HS-27A (cell line): Measurements from ENCODE around the gene SLC2A8.

Experiments
- DNase-seq: peaks from one replicate; pipeline ENCODE4 v3.0.0-alpha.2; 2012; ENCODE audit warnings: low read depth, missing footprints

The SLC2A8 gene

DNA sequence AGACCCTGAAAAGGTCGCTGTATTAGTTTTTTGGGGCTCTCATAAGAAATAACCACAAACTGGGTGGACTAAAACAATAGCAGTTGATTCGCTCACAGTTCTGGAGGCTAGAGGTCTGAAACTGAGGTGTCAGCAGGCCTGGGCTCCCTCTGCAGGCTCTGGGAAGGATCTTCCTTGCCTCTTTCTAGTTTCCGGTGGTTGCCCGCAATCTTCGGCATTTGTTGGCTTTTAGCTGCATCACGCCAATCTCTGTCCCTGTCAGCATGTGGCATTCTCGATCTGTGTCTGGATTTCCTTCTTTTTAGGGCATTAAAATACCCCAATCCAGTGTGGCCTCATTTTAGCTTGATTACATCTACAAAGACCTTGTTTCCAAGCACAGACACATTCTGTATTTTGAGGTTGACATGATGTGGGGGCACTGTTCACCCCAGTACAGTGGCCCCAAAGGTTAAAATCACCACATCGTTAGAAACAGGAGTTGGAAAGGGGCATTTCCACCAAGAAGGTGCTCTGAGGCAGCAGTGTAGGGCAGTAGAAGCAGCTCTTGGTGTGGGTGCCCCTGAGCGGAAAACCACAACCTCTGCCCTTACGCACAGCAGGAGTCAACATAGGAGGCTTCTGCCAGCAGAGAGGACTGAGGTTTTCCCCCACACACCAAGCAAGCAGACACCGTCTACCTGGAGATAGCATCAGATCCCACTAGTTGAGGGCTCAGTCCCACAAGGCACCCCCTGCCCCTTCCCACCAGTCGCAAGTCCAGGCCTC, 40.7 kb downstream of the SLC2A8 start:
- DNase-seq = no peak

DNA sequence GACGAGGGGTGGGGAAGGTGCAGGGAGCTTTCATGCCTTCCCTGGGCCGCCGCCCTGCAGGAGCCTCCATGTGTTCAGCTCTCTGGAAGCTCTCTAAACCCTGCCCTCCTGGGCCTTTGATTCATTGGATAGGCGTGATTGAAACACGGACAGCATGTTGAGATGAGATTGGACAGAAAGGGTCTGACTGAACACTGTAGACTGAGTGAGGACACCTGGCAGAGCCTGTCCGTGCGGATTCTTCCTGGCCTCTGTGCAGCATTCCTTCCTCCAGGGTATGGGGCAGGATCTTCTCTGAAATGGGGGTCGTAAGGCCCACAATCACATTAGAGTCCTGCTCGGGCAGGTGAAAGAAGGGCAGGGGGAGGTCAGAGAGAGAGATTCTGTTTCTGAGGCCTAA, 41.4 kb downstream of the SLC2A8 start:
- DNase-seq = no peak

DNA sequence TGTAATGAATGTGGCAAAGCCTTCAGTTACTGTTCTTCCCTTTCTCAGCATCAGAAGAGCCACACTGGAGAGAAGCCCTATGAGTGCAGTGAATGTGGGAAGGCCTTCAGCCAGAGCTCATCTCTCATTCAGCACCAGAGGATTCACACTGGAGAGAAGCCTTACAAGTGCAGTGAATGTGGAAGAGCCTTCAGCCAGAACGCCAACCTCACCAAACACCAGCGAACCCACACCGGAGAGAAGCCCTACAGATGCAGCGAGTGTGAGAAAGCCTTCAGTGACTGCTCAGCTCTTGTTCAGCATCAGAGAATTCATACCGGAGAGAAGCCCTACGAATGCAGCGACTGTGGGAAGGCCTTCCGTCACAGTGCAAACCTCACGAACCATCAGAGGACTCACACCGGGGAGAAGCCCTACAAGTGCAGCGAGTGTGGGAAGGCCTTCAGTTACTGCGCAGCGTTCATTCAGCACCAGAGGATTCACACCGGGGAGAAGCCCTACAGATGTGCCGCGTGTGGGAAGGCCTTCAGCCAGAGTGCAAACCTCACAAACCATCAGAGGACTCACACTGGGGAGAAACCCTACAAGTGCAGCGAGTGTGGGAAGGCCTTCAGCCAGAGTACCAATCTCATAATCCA, 47.4 kb downstream of the SLC2A8 start:
- DNase-seq = no peak

DNA sequence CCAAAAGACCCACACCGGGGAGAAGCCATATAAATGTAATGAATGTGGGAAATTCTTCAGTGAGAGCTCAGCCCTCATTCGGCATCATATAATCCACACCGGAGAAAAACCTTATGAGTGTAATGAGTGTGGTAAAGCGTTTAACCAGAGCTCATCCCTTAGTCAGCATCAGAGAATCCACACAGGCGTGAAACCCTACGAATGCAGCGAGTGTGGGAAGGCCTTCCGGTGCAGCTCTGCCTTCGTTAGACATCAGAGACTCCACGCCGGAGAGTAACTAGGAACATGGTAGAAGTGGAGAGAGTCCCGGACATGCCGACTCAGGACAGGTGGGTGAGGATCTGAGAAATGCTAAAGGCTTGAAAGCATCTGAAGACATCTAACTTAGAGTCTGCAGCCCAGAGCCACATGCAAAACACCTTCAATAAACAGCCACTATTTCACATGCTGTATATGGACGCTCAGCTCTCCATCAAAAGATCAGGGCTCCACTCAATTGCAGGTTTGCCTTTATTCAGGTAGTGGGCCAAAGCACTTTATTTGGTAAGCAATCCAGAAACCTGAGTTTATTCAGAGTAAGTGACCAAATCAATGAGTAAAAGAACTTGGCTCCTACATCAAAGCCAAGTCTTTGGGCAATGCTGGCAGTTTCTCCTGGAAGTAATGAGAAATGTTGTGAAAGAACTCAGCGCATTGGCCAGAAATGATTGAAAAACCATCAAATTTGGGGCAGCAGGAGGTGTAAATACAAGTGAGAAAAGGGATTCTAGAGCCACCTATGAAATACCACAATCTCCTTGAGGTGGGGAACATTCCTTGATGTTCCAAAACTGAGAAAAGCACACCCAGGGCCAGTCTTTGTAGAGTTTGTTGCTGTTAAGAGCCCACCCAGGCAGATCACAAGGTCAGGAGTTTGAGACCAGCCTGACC, 48.2 kb downstream of the SLC2A8 start:
- no peak for DNase-seq

DNA sequence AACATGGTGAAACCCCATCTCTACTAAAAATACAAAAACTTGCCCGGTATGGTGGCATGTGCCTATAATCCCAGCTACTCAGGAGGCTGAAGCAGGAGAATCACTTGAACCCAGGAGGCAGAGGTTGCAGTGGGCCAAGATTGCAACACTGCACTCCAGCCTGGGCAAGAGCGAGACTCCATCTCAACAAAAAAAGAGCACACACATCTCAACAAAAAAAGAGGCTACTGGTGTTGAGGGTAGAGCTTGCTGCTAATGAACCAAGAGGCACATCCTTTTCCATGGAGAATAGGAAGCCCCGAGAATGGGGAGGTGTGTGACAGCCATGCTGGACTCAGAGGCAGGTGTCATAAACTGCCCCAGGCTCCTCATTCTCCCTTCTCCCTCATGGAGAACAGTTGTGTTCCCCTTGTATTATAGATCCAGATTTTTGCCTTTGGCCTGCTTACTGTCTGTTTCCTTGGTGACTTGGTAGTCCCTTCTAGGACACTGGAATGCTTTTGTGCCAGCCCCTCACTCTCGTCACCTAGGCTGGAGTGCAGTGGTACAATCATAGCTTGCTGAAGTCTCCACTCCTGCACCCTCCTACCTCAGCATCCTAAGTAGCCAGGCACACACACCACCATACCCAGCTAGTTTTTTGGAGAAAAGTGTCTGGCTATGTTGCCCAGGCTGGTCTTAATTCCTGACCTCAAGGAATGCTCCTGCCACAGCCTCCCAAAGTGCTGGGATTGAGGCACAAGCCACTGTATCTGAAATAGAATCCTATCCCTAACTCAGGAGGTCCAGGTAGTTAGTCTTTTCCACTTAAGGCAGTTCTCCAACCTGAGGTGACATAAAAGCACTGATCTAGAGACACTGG, 49.1 kb downstream of the SLC2A8 start:
- no peak for DNase-seq

DNA sequence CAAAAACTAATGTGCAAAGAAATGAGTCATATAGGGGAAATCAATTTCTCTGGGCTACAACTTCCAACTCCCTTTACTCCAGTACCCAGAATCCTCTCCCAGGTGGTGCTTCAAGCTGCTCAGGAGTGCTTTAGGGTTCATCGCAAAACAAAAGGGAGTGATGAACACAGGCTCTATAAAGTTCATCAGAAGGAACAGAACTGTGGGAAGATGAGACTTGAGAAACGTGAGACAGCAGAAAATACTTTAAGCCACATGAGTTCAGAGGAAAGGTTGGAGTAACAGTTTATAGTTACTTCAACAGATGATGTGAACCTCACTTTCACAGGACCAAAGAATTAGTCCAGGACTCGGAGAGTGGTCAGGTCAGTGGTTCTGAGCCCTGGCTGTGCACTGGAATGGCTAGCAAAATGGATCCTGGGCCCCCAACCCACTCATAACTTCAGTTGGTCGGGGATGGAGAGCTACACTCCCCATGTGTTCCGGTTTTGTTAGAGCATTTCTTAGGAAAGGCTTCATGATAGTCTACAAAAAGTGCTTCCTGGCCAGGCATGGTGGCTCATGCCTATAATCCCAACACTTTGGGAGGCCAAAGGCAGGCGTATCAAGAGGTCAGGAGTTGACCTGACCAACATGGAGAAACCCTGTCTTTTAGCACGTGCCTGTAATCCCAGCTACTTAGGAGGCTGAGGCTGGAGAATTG, 49.9 kb downstream of the SLC2A8 start:
- no peak for DNase-seq

DNA sequence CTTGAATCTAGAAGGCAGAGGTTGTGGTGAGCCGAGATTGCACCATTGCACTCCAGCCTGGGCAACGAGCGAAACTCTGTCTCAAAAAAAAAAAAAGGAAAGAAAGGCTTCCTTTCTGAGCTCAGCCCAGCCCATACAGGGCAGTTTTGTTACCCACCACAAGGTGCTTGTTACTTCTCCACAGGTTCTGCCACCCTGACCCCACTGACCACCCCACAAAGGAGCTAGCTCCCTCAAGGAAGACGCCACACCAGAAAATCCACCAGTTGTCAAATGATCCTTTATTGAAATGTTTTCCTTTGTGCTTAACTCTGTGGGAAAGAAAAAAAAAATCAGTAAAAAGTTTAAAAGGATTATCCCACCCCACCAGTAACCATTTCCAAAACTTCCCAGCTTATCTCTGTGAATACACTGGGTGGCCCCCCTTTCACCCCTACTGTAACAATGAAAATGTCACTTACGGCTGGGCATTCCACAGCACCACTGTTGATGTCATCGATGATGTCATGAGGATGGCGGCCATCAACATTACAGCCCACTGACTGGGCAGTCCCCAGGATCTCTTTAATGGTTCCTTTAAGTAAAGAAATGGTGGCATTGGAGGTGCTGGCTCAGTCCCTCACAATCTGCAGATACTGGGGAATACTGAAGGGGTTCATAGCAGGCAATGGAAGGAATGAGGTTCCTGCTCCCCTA, 50.6 kb downstream of the SLC2A8 start:
- DNase-seq = no peak

DNA sequence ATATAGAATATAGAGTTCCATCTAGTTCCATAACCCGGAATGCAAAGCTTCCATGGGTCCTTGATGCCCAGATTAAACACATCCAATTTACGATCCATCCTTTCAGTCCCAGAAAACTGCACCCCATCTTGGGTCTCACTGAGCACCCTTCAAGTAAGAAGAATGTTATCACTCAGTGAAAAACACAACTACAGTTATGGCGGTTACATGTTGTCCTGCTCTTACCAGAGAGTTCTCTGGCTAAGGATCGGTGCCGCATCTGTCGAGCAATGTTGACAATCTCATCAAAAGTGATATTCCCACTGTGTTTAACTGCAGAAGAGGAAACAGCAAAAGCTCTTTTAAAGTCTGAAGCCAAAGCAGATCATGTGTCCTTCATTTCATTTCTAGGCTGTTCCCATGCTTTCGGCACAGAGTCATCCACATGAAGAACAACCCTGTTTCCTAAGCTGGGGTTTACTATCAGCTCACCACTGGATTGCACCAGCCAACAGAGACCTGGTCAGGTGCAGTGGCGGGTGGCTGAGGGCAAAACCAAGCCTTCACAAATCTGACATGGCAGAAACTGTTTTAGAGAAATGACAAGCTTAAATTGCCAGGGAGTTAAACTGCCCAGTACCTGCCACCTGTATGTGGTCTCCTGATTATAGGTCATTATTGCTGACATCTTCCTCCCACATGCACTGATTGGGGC, 51.3 kb downstream of the SLC2A8 start:
- DNase-seq = no peak

DNA sequence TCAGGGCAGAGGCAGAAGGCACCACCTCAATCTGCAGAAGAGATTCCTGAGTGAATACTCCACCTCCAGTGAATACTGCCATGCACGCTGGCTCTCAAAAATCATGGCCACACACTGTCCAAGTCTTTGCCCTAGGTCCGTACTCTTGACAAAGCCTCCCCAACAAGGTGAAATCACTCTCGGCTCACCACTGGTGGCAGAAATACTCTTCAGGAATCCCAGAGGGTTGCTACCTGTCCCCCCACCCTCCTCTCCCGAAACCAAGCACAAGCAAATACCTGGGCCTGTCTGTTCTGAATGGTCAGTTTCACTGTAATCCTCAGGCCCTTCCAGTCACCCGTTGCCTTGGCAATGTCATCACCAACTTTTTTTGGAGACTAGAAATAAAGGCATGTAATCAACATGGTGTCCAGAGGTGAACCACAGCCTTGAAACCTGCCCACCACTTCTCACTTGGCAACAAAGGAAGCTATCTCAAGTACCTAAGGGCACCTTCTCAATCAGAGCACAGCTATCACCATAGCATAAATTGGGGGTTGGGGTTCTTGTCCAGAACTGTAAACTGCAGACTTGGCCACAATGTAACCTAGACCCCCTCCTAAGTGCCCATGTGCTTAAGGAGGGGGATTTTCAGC, 52.5 kb downstream of the SLC2A8 start:
- no peak for DNase-seq

DNA sequence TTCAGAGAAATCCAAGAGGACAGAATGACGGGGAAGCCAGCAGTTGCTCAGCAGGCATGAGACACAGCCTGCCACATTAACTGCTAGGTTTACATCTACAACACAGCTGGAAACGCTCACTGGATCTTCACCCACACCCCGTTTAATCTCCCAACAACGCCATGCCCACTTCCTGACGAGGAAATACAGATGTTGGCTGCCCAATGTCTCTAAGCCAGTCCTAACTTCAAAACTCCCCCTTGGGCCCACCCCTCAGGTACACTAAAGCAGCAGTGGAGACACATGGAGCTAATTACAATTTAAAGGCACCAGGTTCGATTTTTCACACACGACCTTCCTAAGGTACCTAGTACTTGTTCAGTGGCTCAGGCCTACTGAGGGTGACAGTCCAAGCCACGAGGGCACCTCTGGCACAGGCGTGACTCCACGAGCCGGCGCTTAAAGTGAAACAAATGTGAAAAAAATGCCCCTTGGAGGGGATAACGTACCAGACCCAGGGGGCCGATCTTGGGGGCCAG, 53.3 kb downstream of the SLC2A8 start:
- DNase-seq = no peak

DNA sequence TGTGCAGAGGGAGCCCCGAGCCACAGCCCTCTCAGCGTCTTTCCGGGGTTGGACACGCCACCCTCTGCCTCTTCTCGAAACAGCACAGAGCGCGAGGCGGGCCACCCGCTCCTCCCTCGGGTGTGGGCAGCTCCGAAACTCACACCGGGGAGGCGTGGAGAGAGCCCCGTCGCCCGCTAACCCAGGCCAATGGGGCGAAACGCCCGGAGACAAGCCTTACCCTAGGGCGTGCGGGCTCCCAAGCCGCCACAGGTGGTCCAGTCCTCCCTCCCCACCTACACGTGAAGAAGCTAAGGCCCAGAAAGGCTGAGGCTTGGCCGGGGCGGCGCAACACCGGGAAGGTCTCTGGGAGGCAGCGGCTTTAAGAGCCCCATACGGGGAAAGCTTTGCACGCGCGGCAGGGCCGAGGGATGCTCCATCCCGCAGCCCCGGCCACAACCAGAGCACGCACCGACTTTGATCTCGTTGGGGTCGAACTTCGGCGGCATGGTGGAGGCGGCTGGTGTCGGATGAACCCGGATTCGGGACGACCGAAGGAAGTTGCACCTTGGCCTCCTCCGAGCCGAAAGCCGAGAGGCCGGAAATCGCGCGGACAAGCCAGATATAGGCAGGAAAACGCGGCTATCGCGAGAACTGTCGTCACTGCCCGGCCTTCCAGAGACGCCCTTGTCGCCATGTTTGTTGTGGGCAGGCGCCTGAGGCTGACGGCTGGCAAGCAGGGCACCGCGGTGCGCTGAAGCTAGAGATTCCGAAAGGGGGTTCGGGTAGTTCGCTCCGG, 54.0 kb downstream of the SLC2A8 start, which contains the start of the genes LRSAM1 and RPL12:
LRSAM1 (plus strand) TSS at position 681 of the 778 bp plus-strand sequence. CDS start 3,018 bp downstream, outside the sequence.
RPL12 (minus strand) TSS at position 577 of the 778 bp plus-strand sequence; CDS start at position 488, 89 bp downstream.
- DNase-seq = peak; percentile 77

DNA sequence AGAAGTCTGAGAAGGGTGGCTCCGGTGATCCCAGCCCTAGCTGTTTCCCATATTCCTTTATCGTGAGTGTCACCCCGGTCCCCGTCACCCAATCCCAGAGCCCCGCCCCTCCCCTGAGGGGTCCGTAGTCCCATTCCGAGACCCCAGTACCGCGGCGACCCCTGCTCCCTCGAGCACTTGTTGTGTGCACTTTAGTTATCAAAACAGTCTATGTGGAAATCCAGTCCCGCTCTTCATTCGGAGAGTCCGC, 54.6 kb downstream of the SLC2A8 start:
- no peak for DNase-seq

DNA sequence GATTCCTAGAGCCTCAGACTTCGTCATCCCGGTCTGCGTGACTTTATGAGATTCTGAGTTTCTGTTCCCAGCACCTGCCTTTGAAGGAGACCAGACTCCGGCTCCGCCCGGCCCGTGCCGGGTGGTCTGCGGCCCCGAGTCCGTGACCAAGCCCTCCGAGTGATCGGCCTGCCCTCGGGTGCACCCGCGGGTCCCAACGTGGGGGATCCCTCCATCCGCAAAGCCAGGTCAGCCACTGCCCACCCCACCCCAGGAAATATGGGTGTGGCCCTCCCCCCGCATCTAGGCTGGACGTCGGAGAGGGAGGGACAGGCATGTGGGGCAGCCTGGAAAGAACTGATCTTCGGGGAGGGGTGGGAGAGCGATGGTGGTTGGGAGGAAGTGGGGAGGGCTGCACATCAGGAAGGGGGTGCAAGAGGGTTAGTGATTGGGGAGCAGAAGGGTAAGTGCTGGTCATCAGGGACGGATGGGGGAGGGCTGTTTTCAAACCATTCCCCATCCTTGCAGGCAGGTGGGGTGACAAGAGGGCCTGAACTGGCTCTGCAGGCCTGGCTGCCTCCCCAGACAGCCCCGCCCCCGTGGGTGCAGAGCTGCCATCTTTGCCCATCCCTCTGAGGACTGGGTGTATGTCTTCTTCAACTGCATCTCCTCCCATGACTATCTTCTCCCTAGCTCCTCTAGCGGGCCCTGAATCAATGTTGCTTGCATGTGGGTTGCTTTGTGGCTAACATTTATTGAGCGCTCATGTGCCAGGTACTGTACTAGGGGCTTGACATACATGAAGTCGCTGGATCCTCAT, 55.1 kb downstream of the SLC2A8 start:
- no peak for DNase-seq

DNA sequence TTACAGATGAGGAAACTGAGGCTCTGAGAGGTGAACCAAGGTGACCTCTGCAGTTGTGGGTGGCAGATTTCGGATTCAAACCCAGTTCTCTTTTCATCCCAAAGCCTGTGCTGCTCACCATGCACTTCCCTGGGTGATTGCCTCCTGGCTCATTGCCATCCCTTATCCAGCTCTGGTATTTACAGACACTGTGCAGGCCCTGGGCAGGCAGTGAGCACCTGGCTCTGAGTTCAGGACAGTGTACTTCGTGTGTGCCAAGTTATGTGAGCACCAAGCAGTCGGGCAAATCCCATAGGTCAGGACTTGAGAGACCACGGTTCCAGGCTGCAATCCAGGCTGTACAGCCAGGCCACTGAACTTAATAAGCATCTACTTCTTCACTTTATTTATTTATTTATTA, 55.7 kb downstream of the SLC2A8 start:
- no peak for DNase-seq

DNA sequence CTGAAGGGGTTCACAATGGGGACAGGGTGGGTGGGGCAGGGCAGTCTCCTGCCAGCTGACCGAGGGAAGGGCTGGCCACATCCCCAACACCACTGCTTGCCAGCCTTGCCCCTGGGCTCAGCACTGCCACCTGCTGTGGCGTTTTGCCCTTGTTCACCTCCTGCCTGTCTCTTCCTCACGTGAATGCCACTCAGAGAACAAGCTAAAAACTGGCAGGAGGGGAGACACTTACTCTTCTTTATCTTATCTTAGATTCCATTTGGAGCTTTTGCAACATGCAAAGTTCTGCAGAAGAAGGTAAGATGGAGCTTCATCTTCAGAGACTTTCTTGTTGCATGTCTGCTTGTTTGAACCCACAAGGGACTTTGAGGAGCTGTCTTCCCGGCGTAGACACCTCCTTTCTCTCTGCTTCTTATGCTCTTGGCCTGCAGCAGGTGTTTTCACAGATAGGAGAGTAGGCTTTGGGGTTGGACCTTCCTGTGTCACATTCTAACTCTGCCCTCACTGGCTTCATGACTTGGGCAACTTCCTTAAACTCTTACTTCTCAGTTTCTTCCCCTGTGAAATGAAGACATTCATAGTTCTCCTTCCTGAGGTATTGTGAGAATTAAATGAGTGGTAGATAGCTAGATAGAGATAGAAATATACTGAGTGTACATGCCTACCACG, 58.5 kb downstream of the SLC2A8 start:
- no peak for DNase-seq

DNA sequence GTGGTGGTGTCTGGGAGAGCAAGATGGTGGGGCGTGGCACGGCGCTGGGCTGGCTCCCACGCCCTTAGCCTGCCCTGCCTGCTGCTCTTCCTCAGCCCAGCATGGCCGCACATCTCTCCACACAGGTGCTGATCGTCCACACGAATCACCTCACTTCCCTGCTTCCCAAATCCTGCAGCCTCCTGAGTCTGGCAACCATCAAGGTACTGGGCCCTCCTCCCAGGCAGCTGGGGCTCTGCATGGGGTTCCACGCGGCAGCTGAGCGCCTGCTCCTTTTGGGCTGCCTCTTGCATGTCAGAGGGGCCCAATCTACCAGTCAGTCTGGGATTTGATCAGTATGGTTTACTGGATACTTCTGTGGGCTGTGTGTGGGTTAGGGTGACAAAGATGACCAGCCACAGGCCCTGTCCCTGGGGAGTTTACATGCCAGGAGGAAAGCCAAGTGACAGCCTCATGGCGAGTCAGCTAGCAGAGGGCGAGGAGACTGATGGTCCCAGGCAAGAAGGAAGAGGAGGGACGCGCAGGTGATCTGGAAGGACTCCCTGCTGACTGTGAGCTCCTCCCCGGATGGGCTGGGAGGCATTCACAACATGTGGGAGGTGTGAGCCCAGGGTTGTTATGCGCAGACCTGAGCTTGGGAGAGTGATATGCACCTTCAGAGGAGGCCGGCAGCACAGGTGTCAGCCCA, 60.4 kb downstream of the SLC2A8 start:
- DNase-seq = no peak
